ENCODE data around the gene AKT1.

AKT1 gene

GRCh38 chr14:104789752-104790743, 5.5 kb downstream of the AKT1 start:
- H3K36me3 ChIP-seq (ENCODE audit: control insufficient read depth, insufficient read depth, low read length) = peaks cover 24% of the 10 kb centered on the region; the same call in 1 of the 2 replicates
- H3K27ac ChIP-seq (ENCODE audit: low read depth, low read length) = no peak overlapping the region
- peaks cover 13% of the 10 kb centered on the region for H3K4me1 ChIP-seq (ENCODE audit: control insufficient read depth, insufficient read depth, low read length)
- no peaks in the 10 kb centered on the region for H3K27me3 ChIP-seq (ENCODE audit: control insufficient read depth, insufficient read depth, low read length)
- H3K9ac ChIP-seq (ENCODE audit: low read depth, low read length) = no peak overlapping the region
- no peaks in the 10 kb centered on the region for H3K9me3 ChIP-seq (ENCODE audit: control insufficient read depth, insufficient read depth, low read length)
- no peak overlapping the region for H3K4me3 ChIP-seq (ENCODE audit: low read depth, low read length)

DNA sequence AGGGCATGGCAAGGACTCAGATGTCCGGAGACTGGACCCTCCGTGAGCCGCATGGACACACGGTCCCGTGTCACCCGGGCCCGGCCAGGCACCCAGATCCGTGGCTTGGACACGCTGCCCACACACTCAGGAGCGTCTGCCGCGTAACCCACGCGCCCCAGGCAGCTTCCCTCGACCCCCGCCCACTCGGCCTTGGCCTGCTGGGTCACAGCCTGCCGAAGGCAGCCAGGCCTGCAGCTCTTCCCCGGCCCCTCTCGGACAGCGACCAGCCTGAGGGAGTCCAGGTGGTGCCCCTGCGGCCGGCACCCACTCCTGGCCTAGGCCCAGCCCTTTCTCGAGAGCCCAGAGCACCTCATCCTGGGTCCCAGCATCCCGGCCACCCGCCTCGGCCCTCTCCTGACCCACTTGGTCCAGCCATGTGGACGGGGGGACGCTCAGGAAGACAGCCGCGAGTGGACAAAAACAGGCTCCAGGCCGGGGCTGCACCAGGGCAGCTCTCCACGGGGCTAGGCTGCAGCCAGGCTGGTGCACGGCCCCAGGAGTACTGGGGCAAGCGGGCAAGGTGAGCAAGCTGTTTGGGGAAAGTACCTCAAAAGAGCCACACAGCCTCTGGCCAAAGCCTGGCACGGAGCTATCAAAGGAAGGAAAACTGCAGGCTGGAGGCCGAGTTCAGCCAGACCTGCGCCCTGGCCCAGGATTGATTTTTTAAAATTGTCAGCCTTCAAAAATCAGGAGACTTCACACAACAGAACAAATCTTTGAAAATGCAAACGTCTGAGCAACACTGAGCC, 6.5 kb downstream of the AKT1 start:
- no peaks in the 10 kb centered on the region for H3K9me3 ChIP-seq (ENCODE audit: control insufficient read depth, insufficient read depth, low read length)
- H3K4me1 ChIP-seq (ENCODE audit: control insufficient read depth, insufficient read depth, low read length) = peaks cover 9% of the 10 kb centered on the region
- H3K4me3 ChIP-seq (ENCODE audit: low read depth, low read length) = no peak overlapping the region
- H3K27ac ChIP-seq (ENCODE audit: low read depth, low read length) = no peak overlapping the region
- no peak overlapping the region for H3K9ac ChIP-seq (ENCODE audit: low read depth, low read length)
- peaks cover 24% of the 10 kb centered on the region; the same call in 1 of the 2 replicates for H3K36me3 ChIP-seq (ENCODE audit: control insufficient read depth, insufficient read depth, low read length)
- H3K27me3 ChIP-seq (ENCODE audit: control insufficient read depth, insufficient read depth, low read length) = no peaks in the 10 kb centered on the region

- H3K36me3 ChIP-seq (ENCODE audit: control insufficient read depth, insufficient read depth, low read length) = peaks cover 24% of the 10 kb centered on the region; the same call in 1 of the 2 replicates
- H3K27ac ChIP-seq (ENCODE audit: low read depth, low read length) = no peak overlapping the region
- H3K9ac ChIP-seq (ENCODE audit: low read depth, low read length) = no peak overlapping the region
These were observed 7.3 kb downstream of the AKT1 start for GRCh38 chr14:104788161-104788818.

DNA sequence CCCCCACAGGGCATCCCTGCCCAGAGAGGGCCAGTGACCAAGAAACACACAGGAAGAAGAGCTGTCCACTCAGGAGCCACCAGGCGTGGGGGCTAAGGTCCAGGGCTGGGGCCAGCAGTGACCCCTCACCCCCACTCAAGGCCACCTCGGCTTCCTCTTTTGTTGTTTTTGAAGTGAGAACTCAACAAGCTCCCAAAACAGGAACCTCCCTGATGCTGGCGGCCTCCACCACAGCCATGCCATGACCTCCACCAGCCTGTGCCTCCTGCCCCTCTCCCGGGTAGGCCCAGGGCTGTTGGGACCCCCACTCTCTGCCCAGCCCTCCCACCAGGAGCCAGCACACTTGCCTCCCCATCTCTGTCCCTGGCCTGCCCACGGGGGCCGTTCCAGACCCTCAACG, 7.8 kb downstream of the AKT1 start:
- Histone ChIP-seq H3K4me3 (ENCODE audit: low read depth, low read length) (no peak overlapping the region), H3K9ac (ENCODE audit: low read depth, low read length) (no peak overlapping the region), H3K27me3 (ENCODE audit: control insufficient read depth, insufficient read depth, low read length) (no peaks in the 10 kb centered on the region), H3K4me1 (ENCODE audit: control insufficient read depth, insufficient read depth, low read length) (no peaks in the 10 kb centered on the region), H3K9me3 (ENCODE audit: control insufficient read depth, insufficient read depth, low read length) (no peaks in the 10 kb centered on the region), H3K27ac (ENCODE audit: low read depth, low read length) (no peak overlapping the region), H3K36me3 (ENCODE audit: control insufficient read depth, insufficient read depth, low read length) (peaks cover 24% of the 10 kb centered on the region; the same call in 1 of the 2 replicates)

More at GRCh38 chr14:104788161-104788818, 7.3 kb downstream of the AKT1 start:
- H3K4me1 ChIP-seq (ENCODE audit: control insufficient read depth, insufficient read depth, low read length) = peaks cover 2% of the 10 kb centered on the region; the same call in 1 of the 2 replicates
- no peak overlapping the region for H3K4me3 ChIP-seq (ENCODE audit: low read depth, low read length)
- H3K27me3 ChIP-seq (ENCODE audit: control insufficient read depth, insufficient read depth, low read length) = no peaks in the 10 kb centered on the region
- no peaks in the 10 kb centered on the region for H3K9me3 ChIP-seq (ENCODE audit: control insufficient read depth, insufficient read depth, low read length)

- no peak overlapping the region for H3K9ac ChIP-seq (ENCODE audit: low read depth, low read length)
- peaks cover 21% of the 10 kb centered on the region; the same call in 1 of the 2 replicates for H3K36me3 ChIP-seq (ENCODE audit: control insufficient read depth, insufficient read depth, low read length)
- no peaks in the 10 kb centered on the region for H3K27me3 ChIP-seq (ENCODE audit: control insufficient read depth, insufficient read depth, low read length)
- H3K4me1 ChIP-seq (ENCODE audit: control insufficient read depth, insufficient read depth, low read length) = no peaks in the 10 kb centered on the region
- no peak overlapping the region for H3K27ac ChIP-seq (ENCODE audit: low read depth, low read length)
- no peaks in the 10 kb centered on the region for H3K9me3 ChIP-seq (ENCODE audit: control insufficient read depth, insufficient read depth, low read length)
- H3K4me3 ChIP-seq (ENCODE audit: low read depth, low read length) = no peak overlapping the region
These were observed 8.5 kb downstream of the AKT1 start for GRCh38 chr14:104786726-104787675.

- Histone ChIP-seq H3K27ac (ENCODE audit: low read depth, low read length) (no peak overlapping the region), H3K9me3 (ENCODE audit: control insufficient read depth, insufficient read depth, low read length) (no peaks in the 10 kb centered on the region), H3K4me3 (ENCODE audit: low read depth, low read length) (no peak overlapping the region), H3K27me3 (ENCODE audit: control insufficient read depth, insufficient read depth, low read length) (no peaks in the 10 kb centered on the region), H3K9ac (ENCODE audit: low read depth, low read length) (no peak overlapping the region), H3K36me3 (ENCODE audit: control insufficient read depth, insufficient read depth, low read length) (peaks cover 14% of the 10 kb centered on the region; the same call in 1 of the 2 replicates), H3K4me1 (ENCODE audit: control insufficient read depth, insufficient read depth, low read length) (no peaks in the 10 kb centered on the region)
These were observed 9.4 kb downstream of the AKT1 start for GRCh38 chr14:104786091-104786586.

- H3K4me1 ChIP-seq (ENCODE audit: control insufficient read depth, insufficient read depth, low read length) = no peaks in the 10 kb centered on the region
- no peaks in the 10 kb centered on the region for H3K27me3 ChIP-seq (ENCODE audit: control insufficient read depth, insufficient read depth, low read length)
- peaks cover 10% of the 10 kb centered on the region; the same call in 1 of the 2 replicates for H3K36me3 ChIP-seq (ENCODE audit: control insufficient read depth, insufficient read depth, low read length)
- H3K9me3 ChIP-seq (ENCODE audit: control insufficient read depth, insufficient read depth, low read length) = no peaks in the 10 kb centered on the region
- no peak overlapping the region for H3K27ac ChIP-seq (ENCODE audit: low read depth, low read length)
- H3K9ac ChIP-seq (ENCODE audit: low read depth, low read length) = no peak overlapping the region; the same call in 1 of the 2 replicates
- no peak overlapping the region for H3K4me3 ChIP-seq (ENCODE audit: low read depth, low read length)
These were observed 9.9 kb downstream of the AKT1 start for GRCh38 chr14:104785708-104786080.

DNA sequence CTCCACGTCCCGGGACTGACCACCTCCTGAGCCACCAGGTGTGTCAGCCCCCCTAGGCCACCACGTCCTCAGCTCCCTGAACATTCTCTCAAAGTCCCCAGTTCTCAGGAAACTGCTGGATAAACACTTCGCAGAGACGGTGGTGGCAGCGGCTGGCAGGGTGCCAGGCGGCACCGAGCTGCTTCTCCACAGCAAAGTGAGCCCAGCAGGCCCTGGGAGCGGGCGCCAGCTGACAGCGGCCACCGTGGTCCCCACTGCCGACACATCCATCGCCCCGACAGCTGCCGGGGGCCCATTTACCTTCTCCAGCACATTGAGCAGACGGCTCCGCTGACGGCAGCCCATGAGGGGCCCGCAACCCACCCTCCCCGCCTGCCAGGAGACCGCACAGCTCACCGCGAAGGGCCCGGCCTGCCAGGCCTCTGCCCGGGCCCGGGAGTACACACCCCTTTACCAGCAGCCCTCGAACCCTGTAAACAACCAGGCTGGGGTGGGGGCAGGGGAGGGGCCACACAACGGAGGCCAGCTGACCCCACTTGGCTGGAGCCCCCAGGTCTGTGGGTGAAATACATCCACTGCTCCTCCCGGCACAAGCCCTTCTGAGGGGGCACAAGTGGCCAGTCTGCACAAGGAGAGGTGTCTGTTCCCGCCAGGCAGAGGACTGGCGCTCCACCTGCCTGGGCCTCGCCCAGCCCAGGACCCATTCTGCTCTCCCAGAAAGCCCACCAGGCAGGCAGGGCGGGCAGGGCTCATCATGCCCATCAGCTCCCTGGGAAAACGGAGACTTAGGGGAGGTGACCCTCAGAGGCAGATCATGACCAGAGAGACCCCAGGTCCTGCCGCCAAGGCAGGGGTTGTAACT, 10.5 kb downstream of the AKT1 start:
- Histone ChIP-seq H3K9ac (ENCODE audit: low read depth, low read length) (no peak overlapping the region; the same call in 1 of the 2 replicates), H3K4me1 (ENCODE audit: control insufficient read depth, insufficient read depth, low read length) (no peaks in the 10 kb centered on the region), H3K4me3 (ENCODE audit: low read depth, low read length) (no peak overlapping the region), H3K36me3 (ENCODE audit: control insufficient read depth, insufficient read depth, low read length) (0 out of 2 replicates have a peak, but pooled peaks cover 6% of the 10 kb centered on the region), H3K27ac (ENCODE audit: low read depth, low read length) (no peak overlapping the region), H3K27me3 (ENCODE audit: control insufficient read depth, insufficient read depth, low read length) (no peaks in the 10 kb centered on the region), H3K9me3 (ENCODE audit: control insufficient read depth, insufficient read depth, low read length) (no peaks in the 10 kb centered on the region)

DNA sequence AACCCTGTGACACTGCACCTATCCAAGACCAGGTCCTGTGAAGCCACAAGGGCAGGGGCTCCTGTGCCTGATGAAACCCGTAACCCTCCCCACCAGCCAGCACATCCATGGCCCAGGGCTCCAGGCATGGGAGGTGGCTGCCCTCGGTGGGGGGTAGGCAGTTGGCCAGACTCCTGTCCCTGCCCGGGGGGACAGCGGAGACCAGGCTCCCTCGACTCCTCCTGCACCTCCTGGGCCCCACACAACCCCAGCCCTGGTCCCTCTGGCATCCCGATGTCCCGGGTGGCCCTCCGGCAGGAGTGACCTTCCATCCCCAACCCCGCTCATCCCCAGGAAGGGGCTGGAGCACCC, 11.4 kb downstream of the AKT1 start:
- Histone ChIP-seq H3K36me3 (ENCODE audit: control insufficient read depth, insufficient read depth, low read length) (no peaks in the 10 kb centered on the region), H3K27me3 (ENCODE audit: control insufficient read depth, insufficient read depth, low read length) (no peaks in the 10 kb centered on the region), H3K4me1 (ENCODE audit: control insufficient read depth, insufficient read depth, low read length) (no peaks in the 10 kb centered on the region), H3K9ac (ENCODE audit: low read depth, low read length) (no peak overlapping the region), H3K27ac (ENCODE audit: low read depth, low read length) (no peak overlapping the region), H3K4me3 (ENCODE audit: low read depth, low read length) (no peak overlapping the region), H3K9me3 (ENCODE audit: control insufficient read depth, insufficient read depth, low read length) (no peaks in the 10 kb centered on the region)
